Measurements from ENCODE around the gene RAB6A. TPM values are rescaled to one million over a fixed set of nuclear protein-coding genes. Genes with fewer than 3 reads are reported as not detected.

The RAB6A gene
- polyA plus RNA-seq, 2 of the 4 experiments (the other 2 are of a cell fraction) = 75.7 to 141 TPM

DNA sequence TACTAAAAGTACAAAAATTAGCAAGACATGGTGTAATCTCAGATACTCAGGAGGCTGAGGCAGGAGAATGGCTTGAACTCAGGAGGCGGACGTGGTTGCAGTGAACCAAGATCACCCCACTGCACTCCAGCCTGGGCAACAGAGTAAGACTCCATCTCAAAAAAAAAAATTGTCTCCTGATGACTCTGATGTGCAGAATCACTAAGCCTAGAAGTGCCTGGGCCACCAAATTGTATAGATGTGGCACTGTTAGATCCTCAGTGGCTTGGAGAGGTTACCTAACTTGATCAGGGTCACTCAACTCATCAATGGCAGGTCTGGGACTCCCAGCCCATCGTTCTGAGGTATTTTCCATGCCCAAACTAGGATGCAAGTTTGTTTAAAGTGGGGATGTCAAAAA, 103.9 kb downstream of the RAB6A start (continued):
- TF ChIP-seq RCOR1 (IDR thresholded peaks at IDR 0.05; ENCODE audit: low read depth, low read length) = no peak
- TF ChIP-seq USF2 (IDR thresholded peaks at IDR 0.05) = no peak

- CTCF ChIA-PET = interaction anchor here (1.0 to 12.0 kb wide), 5 partner anchors 25 to 304 kb away, joined by 3 to 167 read pairs (median 4); no protein-coding TSS in a partner anchor
These were observed 105.2 kb downstream of the RAB6A start for GRCh38 chr11:73655686-73656085.

GRCh38 chr11:73654482-73655021, 106.3 kb downstream of the RAB6A start:
- CTCF ChIA-PET = interaction anchor here (0.7 to 12.0 kb wide), 8 partner anchors 16 to 252 kb away, joined by 3 to 167 read pairs (median 5); no protein-coding TSS in a partner anchor
- TF ChIP-seq EHMT2 (IDR thresholded peaks at IDR 0.05; ENCODE audit: low read depth) (no peak), GATA3 (IDR thresholded peaks at IDR 0.05; ENCODE audit: borderline replicate concordance) (no peak), FOXS1 (CRISPR knock-in tag; IDR thresholded peaks at IDR 0.05) (no peak), KDM5A (IDR thresholded peaks at IDR 0.05) (no peak), HOXB13 (CRISPR knock-in tag; IDR thresholded peaks at IDR 0.05; ENCODE audit: low read depth) (no peak), RAD21 (conservative IDR thresholded peaks at IDR 0.05 in 1 of 2, IDR thresholded peaks at IDR 0.05 in 1 of 2) (no peak), MYC (IDR thresholded peaks at IDR 0.05; ENCODE audit: borderline replicate concordance, low read length) (no peak), PHF8 (IDR thresholded peaks at IDR 0.05; ENCODE audit: borderline replicate concordance, low read depth) (no peak), POLR2A (IDR thresholded peaks at IDR 0.05; ENCODE audit: low read length) (no peak), SREBF2 (IDR thresholded peaks at IDR 0.05) (no peak), ESRRA (IDR thresholded peaks at IDR 0.05; ENCODE audit: borderline replicate concordance, low read length) (no peak)
- TF ChIP-seq, protein P1, sequence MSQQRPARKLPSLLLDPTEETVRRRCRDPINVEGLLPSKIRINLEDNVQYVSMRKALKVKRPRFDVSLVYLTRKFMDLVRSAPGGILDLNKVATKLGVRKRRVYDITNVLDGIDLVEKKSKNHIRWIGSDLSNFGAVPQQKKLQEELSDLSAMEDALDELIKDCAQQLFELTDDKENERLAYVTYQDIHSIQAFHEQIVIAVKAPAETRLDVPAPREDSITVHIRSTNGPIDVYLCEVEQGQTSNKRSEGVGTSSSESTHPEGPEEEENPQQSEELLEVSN (IDR thresholded peaks at IDR 0.05; ENCODE audit: borderline replicate concordance, low read depth) = no peak
- no peaks in the 10 kb centered on the region for H3K9me3 ChIP-seq
- WGBS (ENCODE audit: missing lambda C conversion rate) = 68% methylated on average over 7 of the region's 7 CpGs
- H3K27ac ChIP-seq = no peak overlapping the region
- no peak for DNase-seq (ENCODE audit: low read depth in 1 of 2, low spot score in 1 of 2)
- H3K4me1 ChIP-seq = no peaks in the 10 kb centered on the region
- H3K4me2 ChIP-seq = no peak overlapping the region
- no peak for FAIRE-seq
- POLR2A ChIA-PET = no interaction called here
- no peak overlapping the region for H3K4me3 ChIP-seq
- ATAC-seq = no peak

More at GRCh38 chr11:73655686-73656085, 105.2 kb downstream of the RAB6A start:
- Histone ChIP-seq H3K9me3 (no peaks in the 10 kb centered on the region), H3K4me1 (no peaks in the 10 kb centered on the region), H3K4me3 (no peak overlapping the region), H3K27ac (no peak overlapping the region), H3K4me2 (no peak overlapping the region)
- POLR2A ChIA-PET = no interaction called here
- no peak for TF ChIP-seq ELK1 (IDR thresholded peaks at IDR 0.05; ENCODE audit: low read depth, low read length)
- TF ChIP-seq TFCP2L1 (CRISPR knock-in tag; IDR thresholded peaks at IDR 0.05) = no peak
- TF ChIP-seq ATOH8 (CRISPR knock-in tag; IDR thresholded peaks at IDR 0.05; ENCODE audit: low read depth) = no peak
- TF ChIP-seq, protein P1 (IDR thresholded peaks at IDR 0.05; ENCODE audit: borderline replicate concordance, low read depth) = no peak
- no peak for TF ChIP-seq RCOR1 (IDR thresholded peaks at IDR 0.05; ENCODE audit: low read depth, low read length)
- no peak for TF ChIP-seq BHLHE40 (IDR thresholded peaks at IDR 0.05; ENCODE audit: low read depth, low read length)
- TF ChIP-seq ZSCAN20 (CRISPR knock-in tag; IDR thresholded peaks at IDR 0.05) = no peak
- no peak for TF ChIP-seq EHF (CRISPR knock-in tag; IDR thresholded peaks at IDR 0.05)
- no peak for TF ChIP-seq FOXS1 (CRISPR knock-in tag; IDR thresholded peaks at IDR 0.05)
- no peak for TF ChIP-seq RNF2 (IDR thresholded peaks at IDR 0.05; ENCODE audit: borderline replicate concordance, low read depth)
- DNase-seq (ENCODE audit: low read depth in 1 of 2, low spot score in 1 of 2) (no peak), ATAC-seq (no peak), FAIRE-seq (no peak)
- WGBS (ENCODE audit: missing lambda C conversion rate) = 92% methylated on average over 8 of the region's 8 CpGs
